ENCODE results near the gene OPHN1.
"Not testable (repeated sequence)": the region's sequence is repeated elsewhere in the genome, so short reads cannot be mapped to it uniquely, and the experiment has no call there.

OPHN1 gene

DNA sequence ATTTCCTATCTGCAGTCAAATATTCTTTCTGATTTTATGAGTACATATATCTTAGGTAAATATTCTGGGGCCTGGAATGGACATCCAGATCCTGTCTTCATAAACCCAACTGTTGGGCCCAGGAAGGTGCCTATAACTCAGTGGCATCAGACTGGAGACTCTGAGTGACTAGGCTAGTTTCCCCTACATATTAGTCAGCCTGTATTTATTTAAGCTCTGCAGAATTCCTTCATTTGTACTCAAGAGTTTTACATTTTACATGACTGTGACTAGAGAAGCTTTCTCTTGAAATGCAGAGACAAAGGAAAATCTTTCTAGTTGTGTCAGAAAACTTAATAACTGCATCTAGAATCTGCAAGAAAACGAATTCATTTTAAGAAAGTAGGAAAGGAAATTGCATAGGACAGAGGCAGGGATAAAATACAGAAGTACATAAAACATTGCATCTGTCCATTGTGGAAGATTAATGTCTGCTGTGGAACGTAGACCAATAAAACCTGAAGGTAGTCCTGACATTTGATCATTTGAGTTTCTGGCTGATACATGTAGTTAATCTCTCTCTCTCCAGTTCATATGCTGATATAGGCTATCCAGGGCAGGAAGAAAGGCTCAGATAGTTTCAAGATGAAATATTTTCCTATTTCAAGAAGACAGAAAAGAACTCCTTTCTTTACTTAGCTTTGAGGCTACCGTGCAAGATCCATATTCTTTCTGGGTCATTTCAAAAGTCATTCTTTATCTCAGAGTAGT lies 78.2 kb downstream of the OPHN1 start:
- no peak for DNase-seq

DNA sequence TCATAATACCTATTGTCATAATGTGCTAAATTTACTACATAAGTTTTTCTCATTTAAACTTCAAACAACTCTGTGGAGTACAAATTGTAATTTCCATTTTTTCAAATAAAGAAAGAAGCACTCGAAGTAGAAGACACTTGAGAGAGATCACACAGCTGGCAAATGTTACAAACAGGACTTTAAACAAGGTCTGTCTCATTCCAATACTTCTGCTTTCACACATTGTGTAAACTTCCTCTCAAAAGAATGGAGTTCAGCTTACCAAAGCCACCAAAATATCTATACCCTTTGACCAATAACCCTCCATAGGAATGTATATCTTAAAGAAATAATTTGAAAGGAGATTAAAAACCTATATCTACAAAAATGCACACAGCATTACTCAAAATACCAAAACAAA lies 88.3 kb downstream of the OPHN1 start:
- no peak for DNase-seq

DNA sequence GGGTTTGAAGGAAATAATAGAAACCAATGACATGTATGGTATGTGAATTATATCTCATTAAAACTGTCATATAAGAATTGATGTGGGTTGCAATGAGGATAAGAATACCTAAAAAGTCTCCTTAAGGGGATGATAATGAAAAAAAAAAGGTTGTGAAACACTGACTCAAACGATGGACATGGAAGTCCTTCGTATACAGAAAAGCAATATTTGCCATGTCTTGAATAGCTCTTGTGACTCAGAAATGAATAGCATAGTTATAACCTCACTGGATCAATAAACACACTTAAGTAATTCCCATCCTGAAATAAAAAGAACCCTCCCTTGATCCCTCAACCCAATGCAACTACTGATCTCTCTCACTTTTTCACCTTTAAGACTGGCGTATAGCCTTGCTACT lies 89.7 kb downstream of the OPHN1 start:
- no peak for DNase-seq

DNA sequence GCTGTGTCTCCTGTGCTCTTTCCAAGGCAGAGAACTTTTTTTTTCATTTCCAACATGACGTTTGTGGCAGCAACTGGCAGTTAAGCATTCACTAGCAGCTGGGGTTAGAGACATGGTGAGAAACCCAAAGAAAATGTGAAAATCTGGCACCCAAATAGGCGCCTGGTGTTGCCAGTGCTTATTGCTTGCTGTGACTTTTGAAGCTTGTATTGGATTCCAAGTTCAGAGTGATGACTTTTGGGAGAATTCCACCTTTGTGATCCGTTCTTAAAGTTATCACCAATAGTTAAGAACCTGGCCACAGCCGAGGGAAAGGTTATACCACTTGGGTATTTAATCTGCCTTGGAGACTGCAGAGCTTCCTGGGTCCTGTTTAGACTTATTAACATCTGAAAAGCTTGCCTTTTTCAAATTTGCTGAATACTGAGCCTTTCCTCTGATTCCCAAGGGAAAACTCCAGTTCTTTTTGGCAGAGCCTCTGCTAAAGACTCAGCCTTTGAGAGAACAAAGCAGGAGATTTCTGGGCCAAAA lies 101.0 kb downstream of the OPHN1 start:
- no peak for DNase-seq

DNA sequence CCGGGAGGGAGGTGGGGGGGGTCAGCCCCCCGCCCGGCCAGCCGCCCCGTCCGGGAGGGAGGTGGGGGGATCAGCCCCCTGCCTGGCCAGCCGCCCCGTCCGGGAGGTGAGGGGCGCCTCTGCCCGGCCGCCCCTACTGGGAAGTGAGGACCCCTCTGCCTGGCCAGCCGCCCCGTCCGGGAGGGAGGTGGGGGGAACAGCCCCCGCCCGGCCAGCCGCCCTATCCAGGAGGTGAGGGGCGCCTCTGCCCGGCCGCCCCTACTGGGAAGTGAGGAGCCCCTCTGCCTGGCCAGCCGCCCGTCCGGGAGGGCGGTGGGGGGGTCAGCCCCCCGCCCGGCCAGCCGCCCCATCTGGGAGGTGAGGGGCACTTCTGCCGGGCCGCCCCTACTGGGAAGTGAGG lies 106.5 kb downstream of the OPHN1 start:
- DNase-seq, result not testable (repeated sequence)

DNA sequence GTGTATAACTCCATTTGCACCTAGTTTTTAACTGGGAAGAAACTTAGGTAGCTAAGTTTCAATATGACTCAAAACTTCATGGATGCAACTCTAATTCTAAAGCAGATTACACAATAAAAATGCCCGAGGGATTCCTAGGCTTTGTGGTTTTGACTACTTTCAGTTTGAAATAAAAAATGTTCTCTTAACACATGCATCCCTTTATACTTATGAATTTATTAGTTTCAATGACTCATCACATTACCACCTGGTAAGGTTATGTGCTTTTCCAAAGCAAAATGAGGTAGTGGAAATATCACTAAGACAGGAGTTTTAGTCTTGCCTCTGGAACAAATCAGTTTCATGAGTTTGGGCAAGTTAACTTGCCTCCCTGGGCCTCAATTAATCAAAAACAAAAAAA lies 125.5 kb downstream of the OPHN1 start:
- DNase-seq, result no peak

DNA sequence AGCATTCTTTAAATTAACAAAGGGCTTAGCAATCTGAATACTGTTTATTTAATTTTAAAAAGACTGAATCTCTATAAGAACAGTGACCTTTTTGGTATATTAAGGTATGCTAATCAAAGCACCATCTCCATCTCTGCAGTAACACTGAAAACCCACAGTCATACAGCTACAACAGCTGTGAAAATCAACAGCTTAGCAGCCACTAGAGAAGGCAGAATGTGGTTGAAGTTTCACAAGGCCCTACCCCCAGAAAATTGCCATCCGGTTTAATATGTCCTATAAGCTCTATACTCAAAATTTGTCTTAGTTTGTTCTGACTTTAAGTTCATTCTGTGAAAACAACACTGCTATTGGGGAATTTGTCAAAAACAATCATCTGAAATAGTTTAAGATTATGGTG lies 128.7 kb downstream of the OPHN1 start:
- DNase-seq, result no peak

DNA sequence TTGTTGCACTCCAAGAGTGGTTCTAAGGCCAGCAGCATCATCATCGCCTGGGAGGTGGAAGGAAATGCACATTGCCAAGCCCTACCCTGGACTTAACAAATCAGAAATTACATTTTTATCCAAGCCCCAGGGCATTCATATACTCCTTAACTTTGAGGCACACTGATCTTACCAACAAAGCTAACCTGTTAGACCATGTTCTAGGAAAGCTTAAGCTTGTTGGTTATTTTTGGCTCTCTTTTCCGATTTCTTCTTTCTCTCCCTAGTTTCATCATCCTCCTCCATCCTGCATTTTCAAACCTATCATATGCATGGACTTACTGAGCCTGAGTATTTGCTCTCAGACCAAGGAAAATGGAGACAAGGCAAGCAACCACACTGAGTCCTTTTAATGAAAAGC lies 133.4 kb downstream of the OPHN1 start:
- no peak for DNase-seq

DNA sequence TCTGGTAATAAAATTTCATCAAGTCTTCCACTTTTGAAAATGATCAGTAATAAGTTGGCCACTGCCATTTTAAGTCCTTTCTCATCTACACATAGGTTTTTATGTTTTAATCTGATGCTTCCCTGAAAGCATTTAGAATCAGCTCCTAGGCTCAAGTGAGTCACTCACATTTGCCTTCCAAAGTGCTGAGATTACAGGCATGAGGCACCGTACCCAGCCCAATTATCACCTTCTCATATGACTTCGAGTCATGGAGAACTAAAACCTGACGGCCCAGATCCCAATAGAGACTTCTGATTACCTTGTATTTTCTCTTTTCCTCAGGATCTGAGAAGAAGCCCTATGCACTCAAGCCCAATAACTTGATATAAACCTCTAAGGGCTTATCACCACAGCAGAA lies 140.8 kb downstream of the OPHN1 start:
- no peak for DNase-seq

DNA sequence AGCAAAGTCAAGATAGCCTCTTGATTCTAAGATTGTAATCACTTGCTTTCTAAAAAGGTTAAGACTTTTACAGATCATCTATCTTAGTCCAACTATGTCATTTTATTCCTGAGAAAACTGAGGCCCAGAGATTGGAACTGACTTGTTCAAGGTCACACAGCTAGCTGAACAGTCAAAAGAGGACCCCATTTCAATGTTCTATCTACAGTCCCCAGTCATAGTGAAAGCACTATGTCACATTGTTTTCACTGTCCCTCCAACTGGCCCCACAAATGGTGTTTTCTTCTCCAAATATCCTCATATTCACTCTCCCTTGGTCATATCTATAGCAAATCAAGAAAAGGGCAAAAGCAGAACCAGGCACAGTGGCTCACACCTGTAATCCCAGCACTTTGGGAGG lies 145.2 kb downstream of the OPHN1 start:
- DNase-seq, result no peak

DNA sequence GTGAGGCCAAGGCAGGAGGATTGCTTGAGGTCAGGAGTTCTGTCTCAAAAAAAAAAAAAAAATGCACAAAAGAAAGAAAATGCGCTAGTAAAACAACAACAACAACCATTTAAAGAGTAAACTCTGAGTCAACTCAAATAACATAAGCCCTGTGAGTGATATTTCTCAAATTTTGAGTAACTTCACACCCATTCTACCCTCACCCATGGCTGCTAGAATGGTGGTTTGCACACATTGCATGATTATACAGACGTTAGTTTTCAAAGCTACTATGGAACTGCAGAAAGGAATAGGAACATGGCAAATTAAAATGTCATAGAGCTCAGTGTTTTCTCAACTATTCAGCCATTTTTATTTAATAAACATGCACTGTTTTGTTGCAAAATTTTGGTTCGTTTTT lies 145.9 kb downstream of the OPHN1 start:
- no peak for DNase-seq

DNA sequence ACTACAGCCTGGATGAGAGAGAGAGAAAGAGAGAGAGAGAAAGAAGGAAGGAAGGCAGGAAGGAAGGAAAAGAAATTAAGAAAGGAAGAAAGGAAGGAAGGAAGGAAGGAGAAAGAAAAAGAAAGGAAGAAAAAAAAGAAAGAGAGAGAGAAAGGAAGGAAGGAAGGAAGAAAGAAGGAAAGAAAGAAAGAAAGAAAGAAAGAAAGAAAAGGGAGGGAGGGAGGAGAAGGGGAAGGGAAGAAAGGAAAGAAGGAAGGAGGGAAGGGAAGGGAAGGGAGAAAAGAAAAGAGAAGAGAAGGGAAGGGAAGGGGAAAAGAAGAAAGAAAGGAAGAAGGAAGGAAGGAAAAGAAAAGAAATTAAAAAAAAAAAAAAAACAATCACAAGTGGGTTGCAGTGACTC lies 146.3 kb downstream of the OPHN1 start:
- DNase-seq, result no peak

DNA sequence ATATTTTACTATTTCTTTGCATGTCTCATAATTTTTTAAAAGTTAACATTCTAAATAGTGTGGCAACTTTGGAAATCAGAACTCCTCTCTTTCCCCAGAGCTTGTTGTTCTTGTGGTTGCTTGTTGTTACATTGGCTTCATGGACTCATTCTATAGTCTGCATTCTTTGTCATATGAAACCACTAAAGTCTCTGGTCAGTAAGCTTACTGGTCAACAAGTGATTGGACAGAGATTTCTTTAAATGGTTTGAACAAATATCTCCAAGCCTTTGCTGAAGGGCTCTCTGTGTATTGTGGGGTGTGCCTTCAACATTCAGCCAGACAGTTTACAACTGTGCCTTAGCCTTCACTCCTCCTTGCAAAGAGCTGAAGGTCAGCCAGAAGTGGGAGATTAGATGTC lies 147.2 kb downstream of the OPHN1 start:
- DNase-seq, result no peak

DNA sequence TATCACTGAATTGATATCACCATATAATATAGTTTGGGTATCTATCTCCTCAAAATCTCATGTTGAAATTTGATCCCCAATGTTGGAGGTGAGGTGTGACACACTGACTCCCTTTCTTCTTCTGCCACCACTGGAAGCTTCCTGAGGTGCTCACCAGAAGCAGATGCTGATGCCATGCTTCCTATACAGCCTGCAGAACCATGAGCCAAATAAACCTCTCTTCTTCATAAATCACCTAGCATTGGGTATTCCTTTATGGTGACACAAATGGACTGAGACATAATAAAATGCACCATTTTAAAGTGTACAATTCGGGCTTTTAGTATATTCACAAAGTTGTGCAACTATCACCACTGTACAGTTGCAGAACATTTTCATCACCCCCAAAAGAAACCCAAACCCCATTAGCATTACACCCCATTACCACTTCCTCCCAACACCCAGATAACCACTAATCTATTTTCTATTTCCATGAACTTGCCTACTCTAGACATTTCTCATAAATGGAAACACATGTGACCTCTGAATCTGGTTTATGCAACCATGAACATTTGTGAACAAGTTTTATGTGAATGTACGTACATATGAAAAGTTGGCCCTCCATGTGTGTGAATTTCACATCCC lies 148.9 kb downstream of the OPHN1 start:
- DNase-seq, result no peak

DNA sequence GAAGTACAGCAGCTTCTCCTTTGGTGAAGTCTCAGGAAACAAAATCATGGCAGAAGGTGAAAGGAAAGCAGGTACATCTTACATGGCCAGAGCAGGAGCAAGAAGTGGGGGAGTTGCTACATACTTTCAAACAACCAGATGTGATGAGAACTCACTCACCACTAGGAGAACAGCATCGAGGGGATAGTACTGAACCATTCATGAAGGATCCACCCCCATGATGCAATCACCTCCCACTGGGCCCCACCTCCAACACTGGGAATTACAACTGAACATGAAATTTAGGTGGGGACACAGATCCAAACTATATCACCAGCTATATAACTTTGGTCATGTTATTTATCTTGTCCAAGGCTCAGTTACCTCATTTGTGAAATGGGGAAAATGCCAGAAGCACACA lies 159.4 kb downstream of the OPHN1 start:
- DNase-seq, result no peak

DNA sequence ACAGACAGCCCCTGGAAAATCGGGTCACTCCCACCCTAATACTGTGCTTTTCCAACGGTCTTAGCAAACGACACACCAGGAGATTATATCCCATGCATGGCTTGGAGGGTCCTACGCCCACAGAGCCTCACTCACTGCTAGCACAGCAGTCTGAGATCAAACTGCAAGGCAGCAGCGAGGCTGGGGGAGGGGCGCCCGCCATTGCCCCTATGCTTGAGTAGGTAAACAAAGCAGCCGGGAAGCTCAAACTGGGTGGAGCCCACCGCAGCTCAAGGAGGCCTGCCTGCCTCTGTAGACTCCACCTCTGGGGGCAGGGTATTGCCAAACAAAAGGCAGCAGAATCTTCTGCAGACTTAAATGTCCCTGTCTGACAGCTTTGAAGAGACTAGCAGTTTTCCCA lies 168.5 kb downstream of the OPHN1 start:
- DNase-seq, result not testable (repeated sequence)

DNA sequence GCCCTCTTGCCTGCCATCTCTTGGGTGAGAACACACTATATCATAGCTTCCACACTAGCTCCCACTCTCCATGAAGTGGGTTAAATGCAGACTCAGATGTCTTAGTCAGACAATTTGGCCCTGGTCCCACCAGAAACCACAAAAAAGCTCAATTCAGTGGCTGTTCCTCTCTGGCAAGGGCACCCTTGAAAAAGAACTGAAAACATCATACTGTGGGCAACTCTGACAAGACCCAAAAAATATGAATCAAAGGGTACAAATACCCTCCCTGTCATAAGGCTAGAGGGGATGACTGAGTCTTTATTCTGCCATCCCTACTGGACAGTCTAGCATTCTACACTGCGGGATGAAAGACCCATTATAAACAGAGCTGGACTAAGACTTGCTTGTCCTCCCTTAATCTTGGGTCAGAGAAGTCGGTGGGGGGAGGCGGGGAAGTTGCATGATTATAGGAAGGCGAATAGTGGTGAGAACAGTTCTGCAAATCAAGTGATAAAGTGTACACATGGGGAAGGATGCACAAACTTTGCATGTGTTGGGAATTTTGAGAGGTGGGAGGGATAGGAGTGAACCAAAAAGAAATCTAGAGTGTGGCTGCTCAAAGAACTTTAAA lies 172.1 kb downstream of the OPHN1 start:
- no peak for DNase-seq

DNA sequence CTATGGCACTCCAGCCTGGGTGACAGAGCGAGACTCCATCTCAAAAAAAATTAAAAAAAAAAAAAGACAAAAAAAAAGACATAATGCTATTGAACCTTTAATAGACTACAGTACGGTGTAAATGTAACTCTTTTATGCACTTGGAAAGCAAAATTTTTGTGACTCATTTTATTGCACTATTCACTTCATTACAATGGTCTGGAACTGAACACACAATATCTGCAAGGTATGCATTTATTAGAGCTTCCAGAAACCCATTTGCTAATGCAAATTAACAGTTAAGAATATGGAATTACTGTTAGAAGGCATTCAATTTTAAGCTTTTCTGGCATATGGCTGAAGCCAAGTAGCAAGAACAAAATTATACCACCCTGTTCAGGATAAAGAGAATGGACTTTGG lies 176.3 kb downstream of the OPHN1 start:
- DNase-seq, result no peak

DNA sequence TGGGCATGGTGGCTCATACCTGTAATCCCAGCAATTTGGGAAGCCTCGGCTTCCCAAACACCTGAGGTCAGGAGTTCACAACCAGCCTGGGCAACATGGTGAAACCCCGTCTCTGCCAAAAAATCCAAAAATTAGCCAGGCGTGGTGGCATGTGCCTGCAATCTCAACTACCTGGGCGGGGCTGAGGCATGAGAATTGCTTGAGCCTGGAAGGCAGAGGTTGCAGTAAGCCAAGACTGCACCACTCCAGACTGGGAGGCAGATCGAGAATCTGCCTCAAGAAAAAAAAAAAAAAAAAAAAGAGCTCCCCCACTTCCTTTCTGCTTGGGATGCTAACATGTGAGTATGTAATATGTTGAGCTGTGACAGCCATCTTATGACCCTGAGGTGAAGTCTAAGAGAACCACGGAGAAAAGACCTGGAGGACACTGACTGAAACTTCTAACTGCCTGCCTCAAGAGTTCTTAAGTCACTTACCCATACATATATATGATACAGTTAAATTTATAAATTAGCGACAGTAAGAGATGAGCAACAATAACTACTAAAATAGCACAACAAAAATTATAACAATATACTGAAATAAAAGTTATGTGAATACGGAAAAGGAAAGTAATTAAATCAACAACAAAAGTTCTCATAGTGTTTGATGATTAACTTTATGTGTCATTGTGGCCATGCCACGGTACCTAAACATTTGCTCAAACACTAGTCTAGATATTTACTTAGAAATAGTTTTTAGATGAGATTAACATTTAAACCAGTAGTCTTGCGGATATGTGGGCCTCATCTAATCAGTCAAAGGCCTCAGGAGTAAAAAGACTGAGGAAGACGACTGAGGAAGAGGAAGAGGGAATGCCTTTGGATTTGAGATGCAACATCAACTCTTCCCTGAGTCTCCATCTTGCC lies 178.3 kb downstream of the OPHN1 start:
- DNase-seq, result no peak

DNA sequence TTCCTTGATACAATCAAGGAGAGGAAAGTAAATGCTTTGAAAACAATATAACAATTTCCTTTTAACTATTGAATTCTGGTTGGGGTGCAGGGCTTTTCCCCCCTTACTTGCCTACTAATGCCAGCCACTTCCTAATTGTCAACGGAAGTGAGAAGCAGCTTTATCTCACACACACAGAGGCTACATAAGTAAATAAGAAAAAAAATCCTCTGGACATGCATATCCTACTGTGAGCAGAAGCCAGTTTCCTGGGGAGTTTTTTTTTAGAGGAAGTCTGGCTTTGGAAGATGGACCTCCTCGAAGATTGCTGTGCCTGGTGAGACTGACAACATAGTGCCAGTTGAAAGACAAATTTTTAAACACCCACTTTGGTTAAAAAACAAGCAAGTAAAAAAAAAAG lies 180.6 kb downstream of the OPHN1 start:
- no peak for DNase-seq

DNA sequence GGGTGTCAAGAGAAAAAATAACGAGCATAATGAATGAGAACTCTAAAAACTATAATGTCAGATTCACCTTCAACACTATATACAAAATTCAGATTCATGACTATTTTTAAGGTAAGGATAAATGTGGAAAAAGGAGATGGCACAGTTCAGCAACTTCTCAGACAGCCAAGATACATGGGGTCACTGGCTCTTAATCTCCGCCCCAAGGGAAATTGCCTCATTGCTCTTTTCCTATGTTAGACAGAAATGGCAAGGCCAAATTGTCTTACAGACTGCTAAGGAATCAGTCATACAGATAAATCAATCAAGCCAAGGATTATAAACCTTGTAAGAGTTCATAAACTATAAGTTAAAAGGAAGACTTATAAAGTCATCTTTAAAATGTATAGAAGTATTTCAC lies 183.4 kb downstream of the OPHN1 start:
- no peak for DNase-seq

DNA sequence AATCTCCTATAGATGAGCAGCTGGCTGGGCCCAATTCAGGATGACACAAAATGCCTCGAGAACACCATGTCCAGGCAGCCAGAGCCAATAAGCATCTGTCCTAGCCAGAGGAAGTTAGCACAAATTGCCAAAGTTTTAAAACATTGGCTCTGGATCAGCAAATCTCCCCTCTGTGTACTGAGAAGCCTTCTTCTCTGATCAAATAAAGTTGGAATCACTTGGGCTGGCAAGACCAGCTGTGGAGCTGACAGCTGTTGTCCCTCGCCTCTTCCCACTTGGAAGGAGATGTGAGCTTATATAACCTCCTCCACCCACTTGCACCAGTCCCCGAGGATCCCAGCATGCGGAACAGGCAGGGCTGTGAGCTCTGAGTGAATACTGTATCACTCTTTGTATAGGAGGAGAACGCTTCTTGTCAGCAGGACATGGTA lies 183.9 kb downstream of the OPHN1 start:
- no peak for DNase-seq

DNA sequence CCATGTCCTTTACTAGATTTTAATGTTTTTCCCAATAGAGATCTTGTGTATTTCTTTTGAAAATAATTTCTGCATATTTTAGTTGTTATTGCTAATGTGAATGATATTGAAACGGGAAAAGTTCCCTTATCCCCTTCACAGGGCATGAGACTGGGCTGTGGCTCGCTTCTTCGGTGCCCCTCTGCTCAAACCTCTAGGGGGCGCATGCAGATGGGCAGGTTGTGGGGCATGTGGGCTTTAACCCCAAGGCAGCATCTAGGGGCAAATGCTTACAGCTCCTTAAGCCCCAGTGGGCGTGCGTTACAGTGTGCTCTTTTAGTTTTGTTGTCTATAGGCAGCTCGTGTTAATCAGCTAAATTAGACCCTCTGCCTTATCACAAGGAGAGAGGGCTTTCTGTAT lies 194.7 kb downstream of the OPHN1 start:
- no peak for DNase-seq
